DOHH2 (cell line): ENCODE measurements around the gene ADGRL2.

Experiments used
- H3F3A ChIP-seq: fragments of 200-600 bp; sonication (generic), shearing (Covaris generic); 2 replicates; pipeline ENCODE4 v1.6.0; 2016; ENCODE audit warnings: antibody characterized with exemption, mild to moderate bottlenecking; ENCODE audit not compliant: control insufficient read depth, insufficient read depth
- H3K27ac ChIP-seq: fragments of 200-600 bp; sonication (generic); 2 replicates; pipeline ENCODE4 v1.5.1; 2014; ENCODE audit warnings: low read depth, mild to moderate bottlenecking, low read length, moderate library complexity
- H3K27me3 ChIP-seq: fragments of 200-600 bp; sonication (generic); 2 replicates; pipeline ENCODE4 v1.6.1; 2014; ENCODE audit warnings: mild to moderate bottlenecking, low read length, mixed read lengths; ENCODE audit not compliant: control insufficient read depth
- H3K36me3 ChIP-seq: fragments of 200-600 bp; sonication (generic); 2 replicates; pipeline ENCODE4 v1.6.1; 2014; ENCODE audit warnings: mild to moderate bottlenecking, low read length, moderate library complexity, mixed read lengths; ENCODE audit not compliant: control insufficient read depth
- H3K4me1 ChIP-seq: fragments of 200-600 bp; sonication (generic); 2 replicates; pipeline ENCODE4 v1.6.1; 2014; ENCODE audit warnings: mild to moderate bottlenecking, low read length, mixed read lengths; ENCODE audit not compliant: control insufficient read depth
- H3K4me2 ChIP-seq: fragments of 200-600 bp; sonication (generic); 2 replicates; pipeline ENCODE4 v1.6.0; 2014; ENCODE audit warnings: mild to moderate bottlenecking, low read length, moderate library complexity
- H3K4me3 ChIP-seq: fragments of 200-600 bp; sonication (generic); 2 replicates; pipeline ENCODE4 v1.5.1; 2014; ENCODE audit warnings: mild to moderate bottlenecking, low read length, mixed read lengths
- H3K79me2 ChIP-seq: fragments of 200-600 bp; sonication (generic); 2 replicates; pipeline ENCODE4 v1.6.1; 2014; ENCODE audit warnings: mild to moderate bottlenecking, low read length, mixed read lengths; ENCODE audit not compliant: control insufficient read depth
- H3K9me2 ChIP-seq: fragments of 200-600 bp; sonication (generic); replicated peaks from 2 replicates; pipeline ENCODE4 v1.6.1; 2014; ENCODE audit warnings: mild to moderate bottlenecking, low read length, mixed read lengths; ENCODE audit not compliant: control insufficient read depth
- H3K9me3 ChIP-seq: fragments of 200-600 bp; sonication (generic); 2 replicates; pipeline ENCODE4 v1.6.1; 2014; ENCODE audit warnings: antibody characterized with exemption, low read length, mixed read lengths; ENCODE audit not compliant: control insufficient read depth, insufficient read depth
- H4K20me1 ChIP-seq: fragments of 200-600 bp; sonication (generic); 2 replicates; pipeline ENCODE4 v1.6.0; 2014; ENCODE audit warnings: low read depth, mild to moderate bottlenecking, antibody characterized with exemption, low read length, moderate library complexity; ENCODE audit not compliant: control insufficient read depth, insufficient read depth
- CTCF ChIP-seq: fragments of 200-600 bp; sonication (generic); IDR thresholded peaks from one replicate; pipeline ENCODE4 v1.5.1; 2014; ENCODE audit warnings: antibody characterized with exemption, mild to moderate bottlenecking, low read depth, low read length; ENCODE audit not compliant: poor library complexity, severe bottlenecking
- EZH2phosphoT487 ChIP-seq: fragments of 200-600 bp; sonication (generic); IDR thresholded peaks from 2 replicates; pipeline ENCODE4 v1.6.1; 2017; ENCODE audit warnings: borderline replicate concordance, mild to moderate bottlenecking, antibody characterized with exemption, low read length, moderate library complexity, mixed read lengths

ADGRL2 gene

GRCh38 chr1:81974222-81974841 lies 173.6 kb downstream of the ADGRL2 start:
- H3F3A ChIP-seq, result no peaks in the 10 kb centered on the region
- H3K4me1 ChIP-seq, result no peaks in the 10 kb centered on the region
- no peaks in the 10 kb centered on the region for H3K9me2 ChIP-seq
- no peak overlapping the region for H3K4me3 ChIP-seq
- no peaks in the 10 kb centered on the region for H3K9me3 ChIP-seq
- no peaks in the 10 kb centered on the region for H3K79me2 ChIP-seq
- no peak overlapping the region for H3K4me2 ChIP-seq
- no peaks in the 10 kb centered on the region for H3K36me3 ChIP-seq
- no peaks in the 10 kb centered on the region for H3K27me3 ChIP-seq
- H4K20me1 ChIP-seq, result no peaks in the 10 kb centered on the region
- H3K27ac ChIP-seq, result no peak overlapping the region
- no peak for TF ChIP-seq EZH2phosphoT487

GRCh38 chr1:81974883-81975555 lies 174.3 kb downstream of the ADGRL2 start:
- Histone ChIP-seq H3K36me3 (no peaks in the 10 kb centered on the region), H3K27me3 (no peaks in the 10 kb centered on the region), H3K27ac (no peak overlapping the region), H4K20me1 (no peaks in the 10 kb centered on the region), H3K4me2 (no peak overlapping the region), H3K4me1 (no peaks in the 10 kb centered on the region), H3K4me3 (no peak overlapping the region), H3F3A (no peaks in the 10 kb centered on the region), H3K9me2 (no peaks in the 10 kb centered on the region), H3K79me2 (no peaks in the 10 kb centered on the region), H3K9me3 (no peaks in the 10 kb centered on the region)
- TF ChIP-seq CTCF, result no peak
- no peak for TF ChIP-seq EZH2phosphoT487

GRCh38 chr1:81976539-81976938 lies 175.8 kb downstream of the ADGRL2 start:
- H3K9me2 ChIP-seq, result no peaks in the 10 kb centered on the region
- no peaks in the 10 kb centered on the region for H3K36me3 ChIP-seq
- H3K9me3 ChIP-seq, result no peaks in the 10 kb centered on the region
- no peaks in the 10 kb centered on the region for H3K79me2 ChIP-seq
- TF ChIP-seq EZH2phosphoT487 (no peak), CTCF (no peak)
- no peak overlapping the region for H3K4me3 ChIP-seq
- no peaks in the 10 kb centered on the region for H4K20me1 ChIP-seq
- no peak overlapping the region for H3K27ac ChIP-seq
- H3K27me3 ChIP-seq, result no peaks in the 10 kb centered on the region
- H3K4me2 ChIP-seq, result no peak overlapping the region
- H3F3A ChIP-seq, result no peaks in the 10 kb centered on the region
- no peaks in the 10 kb centered on the region for H3K4me1 ChIP-seq

GRCh38 chr1:81978945-81979344 lies 178.2 kb downstream of the ADGRL2 start:
- H3K36me3 ChIP-seq, result no peaks in the 10 kb centered on the region
- TF ChIP-seq CTCF (no peak), EZH2phosphoT487 (no peak)
- no peak overlapping the region for H3K4me3 ChIP-seq

More at GRCh38 chr1:81978945-81979344, 178.2 kb downstream of the ADGRL2 start:
- Histone ChIP-seq H3K4me2 (no peak overlapping the region), H3F3A (no peaks in the 10 kb centered on the region), H3K79me2 (no peaks in the 10 kb centered on the region), H4K20me1 (no peaks in the 10 kb centered on the region), H3K27ac (no peak overlapping the region), H3K9me2 (no peaks in the 10 kb centered on the region), H3K27me3 (no peaks in the 10 kb centered on the region), H3K9me3 (no peaks in the 10 kb centered on the region), H3K4me1 (no peaks in the 10 kb centered on the region)
